Measurements from ENCODE around the gene FAM20B. TPM values are rescaled to one million over a fixed set of nuclear protein-coding genes. Genes with fewer than 3 reads are reported as not detected.

Gene FAM20B
- total and polyA plus RNA-seq, 2 of the 13 experiments (the other 11 are each of a cell fraction or from before 2014, with no cell fraction given): 13.8 to 26.9 TPM

DNA sequence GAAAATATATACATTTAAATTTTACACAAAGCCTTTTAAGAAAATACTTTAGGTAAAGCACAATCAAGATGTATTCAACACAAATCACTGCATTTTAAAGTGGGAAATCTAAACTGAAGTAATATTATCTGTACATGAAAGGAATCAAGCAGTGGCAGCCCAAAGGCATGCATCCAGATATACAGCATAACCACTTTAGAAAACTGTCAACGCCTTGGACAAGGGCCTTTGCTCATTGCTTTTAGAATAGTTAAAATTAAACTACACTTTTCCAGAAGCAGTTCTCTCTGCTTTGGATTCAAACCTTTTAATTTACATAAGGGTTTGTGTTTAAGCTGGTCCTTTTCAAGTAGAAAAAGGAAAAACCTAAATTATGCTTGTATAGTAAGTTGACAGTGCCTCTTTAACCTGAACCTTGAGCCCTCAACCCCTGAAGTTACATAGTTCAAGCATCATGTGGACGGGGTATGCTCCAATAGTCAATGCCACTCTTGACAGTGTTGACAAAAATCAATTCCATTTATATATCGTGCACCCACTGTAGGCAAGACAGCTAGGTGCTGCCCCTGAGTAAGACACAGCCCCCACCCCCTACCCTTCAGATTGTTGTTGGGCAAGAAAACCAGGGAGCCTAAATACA lies 79.0 kb downstream of the FAM20B start (continued):
- TF ChIP-seq, protein P1, sequence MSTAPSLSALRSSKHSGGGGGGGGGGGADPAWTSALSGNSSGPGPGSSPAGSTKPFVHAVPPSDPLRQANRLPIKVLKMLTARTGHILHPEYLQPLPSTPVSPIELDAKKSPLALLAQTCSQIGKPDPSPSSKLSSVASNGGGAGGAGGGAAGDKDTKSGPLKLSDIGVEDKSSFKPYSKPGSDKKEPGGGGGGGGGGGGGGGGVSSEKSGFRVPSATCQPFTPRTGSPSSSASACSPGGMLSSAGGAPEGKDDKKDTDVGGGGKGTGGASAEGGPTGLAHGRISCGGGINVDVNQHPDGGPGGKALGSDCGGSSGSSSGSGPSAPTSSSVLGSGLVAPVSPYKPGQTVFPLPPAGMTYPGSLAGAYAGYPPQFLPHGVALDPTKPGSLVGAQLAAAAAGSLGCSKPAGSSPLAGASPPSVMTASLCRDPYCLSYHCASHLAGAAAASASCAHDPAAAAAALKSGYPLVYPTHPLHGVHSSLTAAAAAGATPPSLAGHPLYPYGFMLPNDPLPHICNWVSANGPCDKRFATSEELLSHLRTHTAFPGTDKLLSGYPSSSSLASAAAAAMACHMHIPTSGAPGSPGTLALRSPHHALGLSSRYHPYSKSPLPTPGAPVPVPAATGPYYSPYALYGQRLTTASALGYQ (CRISPR knock-in tag; IDR thresholded peaks at IDR 0.05): peak; percentile 55; the same call in 1 of the 2 replicates
- TF ChIP-seq ZFAT (CRISPR knock-in tag; conservative IDR thresholded peaks at IDR 0.05) (no peak), SOX13 (IDR thresholded peaks at IDR 0.05) (peak; percentile 25), SOX13 (CRISPR knock-in tag; conservative IDR thresholded peaks at IDR 0.05 in 1 of 2, IDR thresholded peaks at IDR 0.05 in 1 of 2) (peak in 1 of 2 experiments; percentile 89; a peak in 2 of 4 replicates), SP2 (CRISPR knock-in tag; IDR thresholded peaks at IDR 0.05) (no peak), TCF7 (IDR thresholded peaks at IDR 0.05; ENCODE audit: low read depth) (peak; percentile 80), ZNF274 (CRISPR knock-in tag; IDR thresholded peaks at IDR 0.05) (no peak), ZNF577 (CRISPR knock-in tag; IDR thresholded peaks at IDR 0.05; ENCODE audit: borderline replicate concordance, low read depth) (no peak), EP300 (IDR thresholded peaks at IDR 0.05; ENCODE audit: low read depth in 2 of 2, low read length in 2 of 2) (peak in 1 of 2 experiments; percentile 93; a peak in 2 of 4 replicates), EP300 (CRISPR knock-in tag; IDR thresholded peaks at IDR 0.05; ENCODE audit: borderline replicate concordance) (peak; percentile 75; the same call in 1 of the 2 replicates), NKX3-1 (CRISPR knock-in tag; IDR thresholded peaks at IDR 0.05) (no peak), POLR2G (IDR thresholded peaks at IDR 0.05; ENCODE audit: low read depth, low read length) (no peak), ZNF282 (IDR thresholded peaks at IDR 0.05; ENCODE audit: partially characterized antibody) (no peak), ZC3H4 (CRISPR knock-in tag; IDR thresholded peaks at IDR 0.05; ENCODE audit: borderline replicate concordance) (no peak)
- TF ChIP-seq, protein P2, sequence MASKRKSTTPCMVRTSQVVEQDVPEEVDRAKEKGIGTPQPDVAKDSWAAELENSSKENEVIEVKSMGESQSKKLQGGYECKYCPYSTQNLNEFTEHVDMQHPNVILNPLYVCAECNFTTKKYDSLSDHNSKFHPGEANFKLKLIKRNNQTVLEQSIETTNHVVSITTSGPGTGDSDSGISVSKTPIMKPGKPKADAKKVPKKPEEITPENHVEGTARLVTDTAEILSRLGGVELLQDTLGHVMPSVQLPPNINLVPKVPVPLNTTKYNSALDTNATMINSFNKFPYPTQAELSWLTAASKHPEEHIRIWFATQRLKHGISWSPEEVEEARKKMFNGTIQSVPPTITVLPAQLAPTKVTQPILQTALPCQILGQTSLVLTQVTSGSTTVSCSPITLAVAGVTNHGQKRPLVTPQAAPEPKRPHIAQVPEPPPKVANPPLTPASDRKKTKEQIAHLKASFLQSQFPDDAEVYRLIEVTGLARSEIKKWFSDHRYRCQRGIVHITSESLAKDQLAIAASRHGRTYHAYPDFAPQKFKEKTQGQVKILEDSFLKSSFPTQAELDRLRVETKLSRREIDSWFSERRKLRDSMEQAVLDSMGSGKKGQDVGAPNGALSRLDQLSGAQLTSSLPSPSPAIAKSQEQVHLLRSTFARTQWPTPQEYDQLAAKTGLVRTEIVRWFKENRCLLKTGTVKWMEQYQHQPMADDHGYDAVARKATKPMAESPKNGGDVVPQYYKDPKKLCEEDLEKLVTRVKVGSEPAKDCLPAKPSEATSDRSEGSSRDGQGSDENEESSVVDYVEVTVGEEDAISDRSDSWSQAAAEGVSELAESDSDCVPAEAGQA (IDR thresholded peaks at IDR 0.05; ENCODE audit: low read depth): no peak
- TF ChIP-seq, protein P2 (CRISPR knock-in tag; IDR thresholded peaks at IDR 0.05; ENCODE audit: borderline replicate concordance): no peak
- TF ChIP-seq, protein P3, sequence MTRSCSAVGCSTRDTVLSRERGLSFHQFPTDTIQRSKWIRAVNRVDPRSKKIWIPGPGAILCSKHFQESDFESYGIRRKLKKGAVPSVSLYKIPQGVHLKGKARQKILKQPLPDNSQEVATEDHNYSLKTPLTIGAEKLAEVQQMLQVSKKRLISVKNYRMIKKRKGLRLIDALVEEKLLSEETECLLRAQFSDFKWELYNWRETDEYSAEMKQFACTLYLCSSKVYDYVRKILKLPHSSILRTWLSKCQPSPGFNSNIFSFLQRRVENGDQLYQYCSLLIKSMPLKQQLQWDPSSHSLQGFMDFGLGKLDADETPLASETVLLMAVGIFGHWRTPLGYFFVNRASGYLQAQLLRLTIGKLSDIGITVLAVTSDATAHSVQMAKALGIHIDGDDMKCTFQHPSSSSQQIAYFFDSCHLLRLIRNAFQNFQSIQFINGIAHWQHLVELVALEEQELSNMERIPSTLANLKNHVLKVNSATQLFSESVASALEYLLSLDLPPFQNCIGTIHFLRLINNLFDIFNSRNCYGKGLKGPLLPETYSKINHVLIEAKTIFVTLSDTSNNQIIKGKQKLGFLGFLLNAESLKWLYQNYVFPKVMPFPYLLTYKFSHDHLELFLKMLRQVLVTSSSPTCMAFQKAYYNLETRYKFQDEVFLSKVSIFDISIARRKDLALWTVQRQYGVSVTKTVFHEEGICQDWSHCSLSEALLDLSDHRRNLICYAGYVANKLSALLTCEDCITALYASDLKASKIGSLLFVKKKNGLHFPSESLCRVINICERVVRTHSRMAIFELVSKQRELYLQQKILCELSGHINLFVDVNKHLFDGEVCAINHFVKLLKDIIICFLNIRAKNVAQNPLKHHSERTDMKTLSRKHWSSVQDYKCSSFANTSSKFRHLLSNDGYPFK (CRISPR knock-in tag; IDR thresholded peaks at IDR 0.05; ENCODE audit: borderline replicate concordance): no peak
- TF ChIP-seq, protein P4, sequence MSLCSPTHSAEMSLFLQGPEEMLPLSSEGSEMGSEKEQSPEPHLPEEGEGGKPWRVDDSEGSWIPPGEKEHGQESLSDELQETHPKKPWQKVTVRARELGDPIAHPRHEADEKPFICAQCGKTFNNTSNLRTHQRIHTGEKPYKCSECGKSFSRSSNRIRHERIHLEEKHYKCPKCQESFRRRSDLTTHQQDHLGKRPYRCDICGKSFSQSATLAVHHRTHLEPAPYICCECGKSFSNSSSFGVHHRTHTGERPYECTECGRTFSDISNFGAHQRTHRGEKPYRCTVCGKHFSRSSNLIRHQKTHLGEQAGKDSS (CRISPR knock-in tag; IDR thresholded peaks at IDR 0.05; ENCODE audit: borderline replicate concordance, low read depth): no peak; the same call in 1 of the 2 replicates
